ENCODE data around the gene NPDC1. TPM values are rescaled to one million over a fixed set of nuclear protein-coding genes. Genes with fewer than 3 reads are reported as not detected.

Gene NPDC1
- total RNA-seq, 1 donor from 2014 or later: 90.8 TPM

DNA sequence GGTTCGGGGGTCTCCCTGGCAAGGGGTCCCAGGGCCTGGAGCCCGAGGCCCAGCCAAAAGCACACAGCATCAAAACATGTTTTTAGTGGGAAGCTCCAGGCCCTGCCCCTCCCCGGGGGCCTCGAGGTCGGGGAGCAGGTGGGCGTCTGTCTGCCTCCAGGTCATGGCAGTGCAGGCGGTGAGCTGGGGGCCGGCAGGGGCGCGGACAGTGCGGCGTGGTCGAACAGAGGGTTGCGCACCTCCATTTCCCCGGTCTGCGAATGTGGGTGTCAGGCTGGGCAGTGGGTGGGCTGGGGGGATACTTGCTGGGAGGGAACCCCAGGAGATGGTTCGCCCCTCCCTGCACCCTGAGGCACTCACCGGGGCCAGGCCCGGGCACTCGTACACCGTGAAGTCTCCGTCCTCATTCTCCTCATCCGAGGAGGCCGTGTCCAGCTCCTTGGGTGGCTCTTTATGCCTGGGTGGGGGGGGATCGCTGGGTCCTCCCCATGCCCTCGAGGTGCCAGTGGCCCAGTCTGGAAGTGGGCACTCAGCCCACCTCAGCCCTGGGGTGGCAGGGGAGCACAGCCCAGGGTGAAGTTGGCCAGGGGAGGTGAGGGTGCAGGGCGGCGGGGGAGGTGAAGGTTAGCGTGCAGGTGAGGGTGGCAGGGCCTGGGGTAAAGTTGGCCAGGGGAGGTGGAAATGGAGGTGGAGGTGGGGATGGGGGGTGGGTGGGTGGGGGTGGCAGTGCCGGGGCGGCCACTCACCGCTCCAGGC, 6.2 kb downstream of the NPDC1 start:
- TF ChIP-seq, protein P1, sequence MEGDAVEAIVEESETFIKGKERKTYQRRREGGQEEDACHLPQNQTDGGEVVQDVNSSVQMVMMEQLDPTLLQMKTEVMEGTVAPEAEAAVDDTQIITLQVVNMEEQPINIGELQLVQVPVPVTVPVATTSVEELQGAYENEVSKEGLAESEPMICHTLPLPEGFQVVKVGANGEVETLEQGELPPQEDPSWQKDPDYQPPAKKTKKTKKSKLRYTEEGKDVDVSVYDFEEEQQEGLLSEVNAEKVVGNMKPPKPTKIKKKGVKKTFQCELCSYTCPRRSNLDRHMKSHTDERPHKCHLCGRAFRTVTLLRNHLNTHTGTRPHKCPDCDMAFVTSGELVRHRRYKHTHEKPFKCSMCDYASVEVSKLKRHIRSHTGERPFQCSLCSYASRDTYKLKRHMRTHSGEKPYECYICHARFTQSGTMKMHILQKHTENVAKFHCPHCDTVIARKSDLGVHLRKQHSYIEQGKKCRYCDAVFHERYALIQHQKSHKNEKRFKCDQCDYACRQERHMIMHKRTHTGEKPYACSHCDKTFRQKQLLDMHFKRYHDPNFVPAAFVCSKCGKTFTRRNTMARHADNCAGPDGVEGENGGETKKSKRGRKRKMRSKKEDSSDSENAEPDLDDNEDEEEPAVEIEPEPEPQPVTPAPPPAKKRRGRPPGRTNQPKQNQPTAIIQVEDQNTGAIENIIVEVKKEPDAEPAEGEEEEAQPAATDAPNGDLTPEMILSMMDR (IDR thresholded peaks at IDR 0.05): no peak
- H3K4me1 Mint-ChIP-seq (ENCODE audit: low read depth): peaks cover 9% of the 10 kb centered on the region
- H3K4me3 Mint-ChIP-seq (ENCODE audit: unreplicated experiment): no peak overlapping the region

DNA sequence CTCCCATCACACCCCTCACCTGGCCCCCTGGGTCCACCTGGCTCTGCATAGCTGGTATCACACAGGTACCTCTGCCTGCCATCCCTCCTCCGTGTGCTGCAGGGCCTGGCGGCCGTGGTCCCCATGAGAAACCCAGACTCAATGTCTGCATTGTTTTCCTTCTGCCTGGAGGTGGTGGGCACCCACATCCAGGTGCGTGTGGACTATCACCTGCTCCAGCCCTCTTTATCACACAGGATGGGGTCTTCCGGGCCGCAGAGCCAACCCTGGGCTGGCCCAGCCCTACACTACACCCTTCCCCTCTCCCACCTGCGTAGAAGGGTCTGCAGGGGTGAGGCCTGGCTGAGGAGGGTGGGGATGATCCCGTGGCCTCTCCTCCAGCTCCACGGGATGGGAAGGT, 7.1 kb downstream of the NPDC1 start:
- peaks cover 2% of the 10 kb centered on the region for H3K4me1 Mint-ChIP-seq (ENCODE audit: low read depth)
- no peak overlapping the region for H3K27ac Mint-ChIP-seq (ENCODE audit: unreplicated experiment)
- no peak for DNase-seq (ENCODE audit: low spot score)
- peaks cover 4% of the 10 kb centered on the region for H3K36me3 Mint-ChIP-seq (ENCODE audit: low read depth)
- no peaks in the 10 kb centered on the region for H3K9me3 Mint-ChIP-seq (ENCODE audit: low read depth)
- no peak overlapping the region for H3K4me3 Mint-ChIP-seq (ENCODE audit: unreplicated experiment)
- TF ChIP-seq, protein P1 (IDR thresholded peaks at IDR 0.05): no peak
- H3K27me3 Mint-ChIP-seq (ENCODE audit: low read depth): no peaks in the 10 kb centered on the region

More for the DNA sequence above, 6.2 kb downstream of the NPDC1 start:
- no peak overlapping the region for H3K27ac Mint-ChIP-seq (ENCODE audit: unreplicated experiment)
- H3K9me3 Mint-ChIP-seq (ENCODE audit: low read depth): no peaks in the 10 kb centered on the region
- H3K36me3 Mint-ChIP-seq (ENCODE audit: low read depth): peaks cover 4% of the 10 kb centered on the region
- H3K27me3 Mint-ChIP-seq (ENCODE audit: low read depth): no peaks in the 10 kb centered on the region
- no peak for DNase-seq (ENCODE audit: low spot score)

DNA sequence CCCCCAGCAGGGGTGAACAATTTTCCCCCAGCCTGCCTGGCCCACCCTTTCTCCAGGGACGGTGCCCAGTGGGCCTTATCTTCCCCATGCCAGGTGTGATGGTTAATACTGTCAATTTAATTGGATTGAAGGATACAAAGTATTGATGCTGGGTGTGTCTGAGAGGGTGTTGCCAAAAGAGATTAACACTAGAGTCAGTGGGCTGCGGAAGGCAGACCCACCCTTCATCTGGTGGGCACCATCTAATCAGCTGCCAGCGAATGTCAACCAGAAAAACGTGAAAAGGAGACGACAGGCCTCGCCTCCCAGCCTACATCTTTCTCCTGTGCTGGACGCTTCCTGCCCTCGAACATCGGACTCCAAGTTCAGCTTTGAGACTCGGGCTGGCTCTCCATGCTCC, 8.5 kb downstream of the NPDC1 start:
- DNase-seq (ENCODE audit: low spot score): no peak
- H3K27me3 Mint-ChIP-seq (ENCODE audit: low read depth): no peaks in the 10 kb centered on the region
- H3K36me3 Mint-ChIP-seq (ENCODE audit: low read depth): peaks cover 4% of the 10 kb centered on the region
- H3K9me3 Mint-ChIP-seq (ENCODE audit: low read depth): no peaks in the 10 kb centered on the region
- no peaks in the 10 kb centered on the region for H3K4me1 Mint-ChIP-seq (ENCODE audit: low read depth)
- H3K27ac Mint-ChIP-seq (ENCODE audit: unreplicated experiment): no peak overlapping the region
- TF ChIP-seq, protein P1 (IDR thresholded peaks at IDR 0.05): no peak
- H3K4me3 Mint-ChIP-seq (ENCODE audit: unreplicated experiment): no peak overlapping the region

DNA sequence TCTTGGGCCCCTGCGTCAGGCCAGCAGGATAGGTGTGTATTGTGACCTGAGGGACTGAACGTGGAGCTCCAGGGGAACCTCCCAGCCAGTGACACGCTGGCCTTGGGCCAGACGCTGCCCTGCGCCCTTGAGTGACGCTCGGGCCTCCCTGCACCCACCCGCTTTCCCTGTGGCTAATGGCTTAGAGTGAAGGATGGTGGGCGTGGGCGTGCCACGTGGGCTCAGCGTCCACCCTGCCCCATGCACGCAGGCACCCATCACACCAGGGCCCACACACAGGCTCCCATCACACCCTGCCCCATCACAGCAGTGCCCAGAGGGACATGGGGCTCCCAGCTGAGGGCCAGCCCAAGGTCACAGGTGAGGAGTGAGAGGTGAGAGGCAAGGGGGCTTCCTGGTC, 8.9 kb downstream of the NPDC1 start:
- Mint-ChIP-seq H3K27ac (ENCODE audit: unreplicated experiment) (no peak overlapping the region), H3K27me3 (ENCODE audit: low read depth) (no peaks in the 10 kb centered on the region), H3K4me1 (ENCODE audit: low read depth) (no peaks in the 10 kb centered on the region), H3K36me3 (ENCODE audit: low read depth) (peaks cover 4% of the 10 kb centered on the region), H3K4me3 (ENCODE audit: unreplicated experiment) (no peak overlapping the region), H3K9me3 (ENCODE audit: low read depth) (no peaks in the 10 kb centered on the region)
- TF ChIP-seq, protein P1 (IDR thresholded peaks at IDR 0.05): no peak
- no peak for DNase-seq (ENCODE audit: low spot score)

DNA sequence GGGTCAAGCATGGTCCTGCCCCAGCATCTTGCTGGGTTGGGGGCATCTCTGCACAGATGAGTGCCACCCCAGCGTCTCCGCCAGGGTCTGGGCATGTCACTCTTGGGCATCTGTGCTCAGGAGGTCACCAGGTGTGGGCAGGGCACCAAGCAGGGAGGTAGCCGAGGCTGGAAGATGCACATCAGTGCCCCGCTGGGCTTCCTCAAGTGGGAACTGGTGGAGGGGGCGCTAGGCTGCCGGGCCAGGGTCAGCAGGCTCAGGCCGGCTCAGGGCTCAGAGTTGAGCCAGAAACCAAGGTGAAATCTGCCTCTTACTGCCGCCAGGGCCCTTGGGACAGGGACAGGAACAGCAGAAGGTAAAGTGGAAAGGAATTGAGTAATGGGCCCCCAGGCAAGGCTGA, 10.0 kb downstream of the NPDC1 start:
- Mint-ChIP-seq H3K4me3 (ENCODE audit: unreplicated experiment) (no peak overlapping the region), H3K36me3 (ENCODE audit: low read depth) (peaks cover 4% of the 10 kb centered on the region), H3K27me3 (ENCODE audit: low read depth) (no peaks in the 10 kb centered on the region), H3K4me1 (ENCODE audit: low read depth) (no peaks in the 10 kb centered on the region), H3K9me3 (ENCODE audit: low read depth) (no peaks in the 10 kb centered on the region), H3K27ac (ENCODE audit: unreplicated experiment) (no peak overlapping the region)
- TF ChIP-seq, protein P1 (IDR thresholded peaks at IDR 0.05): no peak
- DNase-seq (ENCODE audit: low spot score): no peak

Data from chondrocyte (in vitro differentiated cells).